ENCODE results near the gene HDGFL3. TPM values are rescaled to one million over a fixed set of nuclear protein-coding genes. Genes with fewer than 3 reads are reported as not detected.

The HDGFL3 gene
- total and polyA plus RNA-seq, 2 donors (not counting 3 experiments of a cell fraction or from before 2014, with no cell fraction given), result 20.2 to 155 TPM

DNA sequence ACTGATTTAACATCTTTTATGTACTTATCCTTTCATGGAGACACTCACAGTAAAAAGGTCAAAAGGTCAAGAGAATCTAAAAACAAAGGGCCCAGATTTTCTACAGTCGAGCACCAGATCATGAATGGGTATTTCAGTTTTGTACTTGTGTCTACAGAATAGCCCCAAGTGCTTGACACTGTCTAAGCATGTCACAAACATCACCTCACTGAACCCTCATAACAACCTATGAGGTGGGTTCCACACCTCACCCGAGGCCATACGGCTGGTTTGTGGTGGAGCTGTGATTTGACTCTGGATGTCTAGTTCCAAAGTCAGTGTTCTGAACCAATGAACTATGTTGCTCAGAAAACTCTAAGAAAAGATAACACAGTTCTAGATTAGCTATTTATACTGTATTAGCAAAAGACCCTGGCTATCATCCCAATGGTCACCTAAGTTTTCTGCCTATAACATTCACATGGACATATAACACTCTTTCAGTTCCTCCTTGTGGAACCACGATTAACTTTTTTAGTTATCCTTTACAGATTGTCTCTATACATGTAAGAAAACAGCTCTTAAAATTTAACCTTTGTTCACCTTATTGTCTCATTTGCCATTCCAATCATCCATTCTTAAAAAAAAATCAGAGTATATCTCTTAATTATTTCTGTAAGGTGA, 74.6 kb downstream of the HDGFL3 start:
- Histone ChIP-seq H3K79me2 (ENCODE audit: control insufficient read depth, insufficient read depth, low read length) (no peaks in the 10 kb centered on the region), H3K36me3 (ENCODE audit: control insufficient read depth in 2 of 2, extremely low read depth in 1 of 2, insufficient read depth in 2 of 2, low read length in 2 of 2) (peaks cover 17 to 35% of the 10 kb centered on the region in 2 experiments), H3K4me1 (ENCODE audit: control insufficient read depth, extremely low read depth, insufficient read depth, low read length) (no peaks in the 10 kb centered on the region), H3K9ac (replicated peaks; ENCODE audit: extremely low read depth, insufficient read depth, low read length) (no peak overlapping the region), H3K4me2 (ENCODE audit: insufficient read depth, low read length) (no peak overlapping the region), H2AFZ (ENCODE audit: low read depth, low read length) (no peak overlapping the region), H3K27me3 (ENCODE audit: control insufficient read depth in 2 of 2, insufficient read depth in 2 of 2, low read length in 2 of 2) (no peaks in the 10 kb centered on the region), H3K4me3 (replicated peaks in 1 of 3; ENCODE audit: insufficient read depth in 1 of 3, low read depth in 1 of 3, low read length in 3 of 3) (no peak overlapping the region), H3K9me1 (replicated peaks; ENCODE audit: control insufficient read depth, extremely low read depth, insufficient read depth, low read length) (no peaks in the 10 kb centered on the region), H3K27ac (ENCODE audit: insufficient read depth, low read depth, low read length) (no peak overlapping the region), H3K9me3 (replicated peaks; ENCODE audit: control insufficient read depth, insufficient read depth, low read length) (no peaks in the 10 kb centered on the region), H4K20me1 (replicated peaks; ENCODE audit: control insufficient read depth, extremely low read depth, insufficient read depth, low read length) (no peaks in the 10 kb centered on the region)
- ChIA-PET CTCF (interaction anchor here (1.1 kb wide), 1 partner anchor 433 kb away, joined by 3 read pairs; no protein-coding TSS in a partner anchor), POLR2A (no interaction called here)
- no peak for DNase-seq (ENCODE audit: low read depth, low spot score)
- no peak for TF ChIP-seq JUN (IDR thresholded peaks at IDR 0.05; ENCODE audit: borderline replicate concordance, insufficient read depth, insufficient read length, low read depth)
- no peak for TF ChIP-seq FOS (IDR thresholded peaks at IDR 0.05; ENCODE audit: borderline replicate concordance, insufficient read depth, low read length)
- TF ChIP-seq, protein P1, sequence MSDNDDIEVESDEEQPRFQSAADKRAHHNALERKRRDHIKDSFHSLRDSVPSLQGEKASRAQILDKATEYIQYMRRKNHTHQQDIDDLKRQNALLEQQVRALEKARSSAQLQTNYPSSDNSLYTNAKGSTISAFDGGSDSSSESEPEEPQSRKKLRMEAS (IDR thresholded peaks at IDR 0.05; ENCODE audit: insufficient read depth, insufficient read length), result no peak
- TF ChIP-seq POLR2A (IDR thresholded peaks at IDR 0.05; ENCODE audit: low read depth, low read length), result no peak
- no peak for TF ChIP-seq POLR2AphosphoS5 (IDR thresholded peaks at IDR 0.05; ENCODE audit: insufficient read depth, low read depth, low read length)
- TF ChIP-seq EZH2 (IDR thresholded peaks at IDR 0.05; ENCODE audit: borderline replicate concordance, low read depth, low read length, severe bottlenecking), result no peak
- TF ChIP-seq, protein P2, sequence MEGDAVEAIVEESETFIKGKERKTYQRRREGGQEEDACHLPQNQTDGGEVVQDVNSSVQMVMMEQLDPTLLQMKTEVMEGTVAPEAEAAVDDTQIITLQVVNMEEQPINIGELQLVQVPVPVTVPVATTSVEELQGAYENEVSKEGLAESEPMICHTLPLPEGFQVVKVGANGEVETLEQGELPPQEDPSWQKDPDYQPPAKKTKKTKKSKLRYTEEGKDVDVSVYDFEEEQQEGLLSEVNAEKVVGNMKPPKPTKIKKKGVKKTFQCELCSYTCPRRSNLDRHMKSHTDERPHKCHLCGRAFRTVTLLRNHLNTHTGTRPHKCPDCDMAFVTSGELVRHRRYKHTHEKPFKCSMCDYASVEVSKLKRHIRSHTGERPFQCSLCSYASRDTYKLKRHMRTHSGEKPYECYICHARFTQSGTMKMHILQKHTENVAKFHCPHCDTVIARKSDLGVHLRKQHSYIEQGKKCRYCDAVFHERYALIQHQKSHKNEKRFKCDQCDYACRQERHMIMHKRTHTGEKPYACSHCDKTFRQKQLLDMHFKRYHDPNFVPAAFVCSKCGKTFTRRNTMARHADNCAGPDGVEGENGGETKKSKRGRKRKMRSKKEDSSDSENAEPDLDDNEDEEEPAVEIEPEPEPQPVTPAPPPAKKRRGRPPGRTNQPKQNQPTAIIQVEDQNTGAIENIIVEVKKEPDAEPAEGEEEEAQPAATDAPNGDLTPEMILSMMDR (IDR thresholded peaks at IDR 0.05; ENCODE audit: extremely low read depth in 1 of 2, insufficient read depth in 1 of 2, low read depth in 1 of 2, low read length in 2 of 2), result no peak
- no peak for TF ChIP-seq MYC (IDR thresholded peaks at IDR 0.05; ENCODE audit: low read depth, low read length)
- TF ChIP-seq GATA2 (IDR thresholded peaks at IDR 0.05; ENCODE audit: insufficient read depth, insufficient read length, low read depth, low read length), result no peak
- FAIRE-seq, result no peak
- no TSS peak for BruUV-seq (replicated peaks)
- dilution Hi-C loops (cut with MboI; ENCODE audit: extremely low pct_ligation_motif_present, low sequenced_read_pairs) (no loop called here), intact Hi-C loops (cut with micrococcal nuclease) (no loop called here)

Measured in endothelial cell of umbilical vein (primary cell).